GM23338 (cell line): ENCODE data around the gene ENPP4. TPM values are rescaled to one million over a fixed set of nuclear protein-coding genes. Genes with fewer than 3 reads are reported as not detected.

ENCODE experiments used
- ATAC-seq: fragments of 200-7000 bp; cut with Tn5 transposase; 3 replicates; pipeline ENCODE4 v1.9.1; 2020
- DNase-seq: peaks from one replicate; pipeline ENCODE4 v3.0.0-alpha.2; 2015; ENCODE audit warnings: low spot score
- H2AFZ ChIP-seq: fragments of 200-600 bp; sonication (generic); 2 replicates; pipeline ENCODE4 v1.8.0; 2016; ENCODE audit warnings: antibody characterized with exemption, mild to moderate bottlenecking, moderate library complexity
- H3F3A ChIP-seq: fragments of 200-600 bp; sonication (generic); replicated peaks from 2 replicates; pipeline ENCODE4 v1.8.0; 2017; ENCODE audit warnings: antibody characterized with exemption, mixed run types, low read depth
- H3K27ac ChIP-seq: fragments of 200-600 bp; sonication (generic); 2 replicates; pipeline ENCODE4 v1.6.1; 2016; ENCODE audit warnings: low read depth
- H3K27me3 ChIP-seq: fragments of 200-600 bp; sonication (generic); 2 replicates; pipeline ENCODE4 v1.8.0; 2016; ENCODE audit warnings: mild to moderate bottlenecking, mixed run types, moderate library complexity; ENCODE audit not compliant: insufficient read depth
- H3K36me3 ChIP-seq: fragments of 200-600 bp; sonication (generic); 2 replicates; pipeline ENCODE4 v1.8.0; 2016; ENCODE audit warnings: mild to moderate bottlenecking; ENCODE audit not compliant: insufficient read depth
- H3K4me1 ChIP-seq: fragments of 200-600 bp; sonication (generic); 2 replicates; pipeline ENCODE4 v1.8.0; 2016; ENCODE audit warnings: mild to moderate bottlenecking, moderate library complexity; ENCODE audit not compliant: insufficient read depth
- H3K4me2 ChIP-seq: fragments of 200-600 bp; sonication (generic); 2 replicates; pipeline ENCODE4 v1.7.1; 2017; ENCODE audit warnings: mixed run types
- H3K4me3 ChIP-seq: fragments of 200-600 bp; sonication (generic); 2 replicates; pipeline ENCODE4 v1.6.1; 2016; ENCODE audit warnings: mixed run types
- H3K79me2 ChIP-seq: fragments of 200-600 bp; sonication (generic); replicated peaks from 2 replicates; pipeline ENCODE4 v1.8.0; 2017; ENCODE audit warnings: mild to moderate bottlenecking; ENCODE audit not compliant: insufficient read depth
- H3K9me2 ChIP-seq: fragments of 200-600 bp; sonication (generic); 2 replicates; pipeline ENCODE4 v1.8.0; 2017; ENCODE audit not compliant: insufficient read depth
- H4K20me1 ChIP-seq: fragments of 200-600 bp; sonication (generic); replicated peaks from 2 replicates; pipeline ENCODE4 v1.8.0; 2017; ENCODE audit warnings: mild to moderate bottlenecking; ENCODE audit not compliant: insufficient read depth
- H3K27ac Mint-ChIP-seq: 2 replicates; pipeline ENCODE4 v1.8.0; 2020; ENCODE audit warnings: inconsistent platforms, mild to moderate bottlenecking, moderate library complexity, mixed read lengths
- H3K27me3 Mint-ChIP-seq: 3 replicates; pipeline ENCODE4 v1.8.0; 2022; ENCODE audit warnings: low read depth, mild to moderate bottlenecking, moderate library complexity, mixed read lengths, inconsistent platforms; ENCODE audit not compliant: insufficient read depth, poor library complexity
- H3K36me3 Mint-ChIP-seq: 3 replicates; pipeline ENCODE4 v1.8.0; 2021; ENCODE audit warnings: low read depth, mild to moderate bottlenecking, inconsistent platforms, moderate library complexity, mixed read lengths
- H3K4me1 Mint-ChIP-seq: 3 replicates; pipeline ENCODE4 v1.8.0; 2020; ENCODE audit warnings: mild to moderate bottlenecking, inconsistent platforms, mixed read lengths
- H3K4me3 Mint-ChIP-seq: 3 replicates; pipeline ENCODE4 v1.8.0; 2021; ENCODE audit warnings: moderate library complexity, mild to moderate bottlenecking, inconsistent platforms, mixed read lengths
- H3K9me3 Mint-ChIP-seq: 3 replicates; pipeline ENCODE4 v1.8.0; 2020; ENCODE audit warnings: moderate library complexity, mild to moderate bottlenecking, inconsistent platforms, mixed read lengths
- CREB1 ChIP-seq: fragments of 250-450 bp; sonication (Bioruptor Pico); IDR thresholded peaks from 2 replicates; pipeline ENCODE4 v1.5.0; 2020; ENCODE audit warnings: low read depth, mild to moderate bottlenecking, moderate library complexity
- ETS1 ChIP-seq: IDR thresholded peaks from 2 replicates; pipeline ENCODE4 v1.6.1; 2016; ENCODE audit warnings: antibody characterized with exemption
- EZH2 ChIP-seq: fragments of 200-600 bp; sonication (generic); IDR thresholded peaks from one replicate; pipeline ENCODE4 v1.8.0; 2017; ENCODE audit warnings: antibody characterized with exemption, mild to moderate bottlenecking, low read depth; ENCODE audit not compliant: unreplicated experiment
- EZH2phosphoT487 ChIP-seq: fragments of 200-600 bp; sonication (generic); IDR thresholded peaks from one replicate; pipeline ENCODE4 v1.8.1; 2018; ENCODE audit warnings: antibody characterized with exemption; ENCODE audit not compliant: unreplicated experiment
- JUNB ChIP-seq: IDR thresholded peaks from one replicate; pipeline ENCODE4 v1.6.1; 2016; ENCODE audit warnings: antibody characterized with exemption; ENCODE audit not compliant: unreplicated experiment
- NANOG ChIP-seq: IDR thresholded peaks from 2 replicates; pipeline ENCODE4 v1.6.1; 2016; ENCODE audit warnings: antibody characterized with exemption, borderline replicate concordance
- POLR2AphosphoS5 ChIP-seq: IDR thresholded peaks from 2 replicates; pipeline ENCODE4 v1.6.1; 2016; ENCODE audit warnings: antibody characterized with exemption, low read depth
- REST ChIP-seq: IDR thresholded peaks from one replicate; pipeline ENCODE4 v1.6.1; 2018; ENCODE audit warnings: antibody characterized with exemption; ENCODE audit not compliant: unreplicated experiment
- STAT1 ChIP-seq: IDR thresholded peaks from one replicate; pipeline ENCODE4 v1.6.1; 2016; ENCODE audit warnings: antibody characterized with exemption; ENCODE audit not compliant: unreplicated experiment
- ZNF114 ChIP-seq: fragments of 250-450 bp; sonication (Bioruptor Pico); IDR thresholded peaks from 2 replicates; pipeline ENCODE4 v1.5.0; 2020; ENCODE audit warnings: mild to moderate bottlenecking, moderate library complexity
- ZNF331 ChIP-seq: fragments of 250-450 bp; sonication (Bioruptor Pico); IDR thresholded peaks from 2 replicates; pipeline ENCODE4 v1.5.0; 2020; ENCODE audit warnings: low read depth, mild to moderate bottlenecking, moderate library complexity
- ZNF462 ChIP-seq: fragments of 250-450 bp; sonication (Bioruptor Pico); IDR thresholded peaks from 2 replicates; pipeline ENCODE4 v1.5.0; 2020; ENCODE audit warnings: mild to moderate bottlenecking, moderate library complexity
- polyA plus RNA-seq: library from polyadenylated mRNA; unstranded; fragments of >200 nt; fragmentation: Nextera tagmentation; extraction: Ambion mirVana; gene quantifications from 2 replicates; pipeline ENCODE4 v1.2.1, GENCODE V29; 2016
- total RNA-seq: library from RNA; depleted of rRNA; stranded (reverse); fragments of >200 nt; shearing (Covaris generic); gene quantifications from 2 replicates; pipeline ENCODE4 v1.2.3, GENCODE V29; 2014
- TF ChIP-seq, protein P1 (sequence below), 2 experiments: fragments of 200-600 bp in 1 of 2; sonication (generic) in 1 of 2; conservative IDR thresholded peaks; 2 replicates each; pipeline versions ENCODE4 v1.5.1 to v1.6.1; 2016 to 2017; ENCODE audit warnings: antibody characterized with exemption in 2 of 2, low read depth in 2 of 2, mild to moderate bottlenecking in 2 of 2, moderate library complexity in 1 of 2

ENPP4 gene
- total and polyA plus RNA-seq, 2 experiments from 2014 or later: 2.2 to 4.4 TPM

GRCh38 chr6:46129291-46129628 is 529 bp upstream of the ENPP4 start:
- peaks cover 22% of the 10 kb centered on the region for H3K27me3 ChIP-seq
- H3K36me3 Mint-ChIP-seq: no peaks in the 10 kb centered on the region
- TF ChIP-seq EZH2phosphoT487 (no peak), ZNF331 (CRISPR knock-in tag) (no peak), EZH2 (no peak), REST (no peak), ETS1 (no peak), STAT1 (no peak), ZNF114 (no peak), JUNB (no peak), POLR2AphosphoS5 (no peak), CREB1 (CRISPR knock-in tag) (no peak), ZNF462 (CRISPR knock-in tag) (no peak), NANOG (no peak)
- TF ChIP-seq, protein P1, sequence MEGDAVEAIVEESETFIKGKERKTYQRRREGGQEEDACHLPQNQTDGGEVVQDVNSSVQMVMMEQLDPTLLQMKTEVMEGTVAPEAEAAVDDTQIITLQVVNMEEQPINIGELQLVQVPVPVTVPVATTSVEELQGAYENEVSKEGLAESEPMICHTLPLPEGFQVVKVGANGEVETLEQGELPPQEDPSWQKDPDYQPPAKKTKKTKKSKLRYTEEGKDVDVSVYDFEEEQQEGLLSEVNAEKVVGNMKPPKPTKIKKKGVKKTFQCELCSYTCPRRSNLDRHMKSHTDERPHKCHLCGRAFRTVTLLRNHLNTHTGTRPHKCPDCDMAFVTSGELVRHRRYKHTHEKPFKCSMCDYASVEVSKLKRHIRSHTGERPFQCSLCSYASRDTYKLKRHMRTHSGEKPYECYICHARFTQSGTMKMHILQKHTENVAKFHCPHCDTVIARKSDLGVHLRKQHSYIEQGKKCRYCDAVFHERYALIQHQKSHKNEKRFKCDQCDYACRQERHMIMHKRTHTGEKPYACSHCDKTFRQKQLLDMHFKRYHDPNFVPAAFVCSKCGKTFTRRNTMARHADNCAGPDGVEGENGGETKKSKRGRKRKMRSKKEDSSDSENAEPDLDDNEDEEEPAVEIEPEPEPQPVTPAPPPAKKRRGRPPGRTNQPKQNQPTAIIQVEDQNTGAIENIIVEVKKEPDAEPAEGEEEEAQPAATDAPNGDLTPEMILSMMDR (conservative IDR thresholded peaks at IDR 0.05; ENCODE audit: low read depth in 2 of 2): no peak

More at GRCh38 chr6:46129291-46129628, 529 bp upstream of the ENPP4 start:
- ATAC-seq: peak; percentile 36
- Histone ChIP-seq H2AFZ (peak overlapping the region; percentile 99), H3K4me1 (peaks cover 6% of the 10 kb centered on the region), H3K79me2 (no peaks in the 10 kb centered on the region), H3K9me2 (no peaks in the 10 kb centered on the region), H3F3A (no peaks in the 10 kb centered on the region), H3K4me2 (peak overlapping the region; percentile 85), H4K20me1 (no peaks in the 10 kb centered on the region), H3K4me3 (peak overlapping the region; percentile 98), H3K36me3 (no peaks in the 10 kb centered on the region), H3K27ac (no peak overlapping the region)
- no peaks in the 10 kb centered on the region; the same call in 2 of the 3 replicates for H3K9me3 Mint-ChIP-seq
- H3K27me3 Mint-ChIP-seq: peaks cover 7% of the 10 kb centered on the region
- no peaks in the 10 kb centered on the region for H3K4me1 Mint-ChIP-seq
- H3K4me3 Mint-ChIP-seq: peak overlapping the region; percentile 96
- no peak overlapping the region; the same call in 1 of the 2 replicates for H3K27ac Mint-ChIP-seq
- no peak for DNase-seq
